HCT116 (cell line): Measurements from ENCODE around the gene MOB2.

Experiments used
- CEBPB ChIP-seq: IDR thresholded peaks from 2 replicates; pipeline ENCODE4 v1.6.1; 2012; ENCODE audit warnings: low read depth
- CTCF ChIP-seq, 3 experiments: fragments of 200-600 bp in 1 of 3; sonication (generic) in 1 of 3; IDR thresholded peaks in 2 of 3; conservative IDR thresholded peaks in 1 of 3; 2 replicates each; pipeline ENCODE4 v1.5.1; 2012 to 2017; ENCODE audit warnings: low read depth in 2 of 3, low read length in 2 of 3, antibody characterized with exemption in 1 of 3, borderline replicate concordance in 1 of 3, control low read depth in 1 of 3, mild to moderate bottlenecking in 1 of 3, mixed read lengths in 1 of 3, mixed run types in 1 of 3, moderate library complexity in 1 of 3; ENCODE audit not compliant: insufficient read depth in 1 of 3
- EZH2 ChIP-seq: fragments of 200-600 bp; sonication (generic); IDR thresholded peaks from 2 replicates; pipeline ENCODE4 v1.6.1; 2017; ENCODE audit warnings: antibody characterized with exemption, mixed run types
- EZH2phosphoT487 ChIP-seq: fragments of 200-600 bp; IDR thresholded peaks from 2 replicates; pipeline ENCODE4 v1.6.1; 2018; ENCODE audit warnings: antibody characterized with exemption, borderline replicate concordance
- POLR2A ChIP-seq: IDR thresholded peaks from 2 replicates; pipeline ENCODE4 v1.7.0; 2011; ENCODE audit warnings: borderline replicate concordance; ENCODE audit not compliant: insufficient read depth, insufficient read length; ENCODE audit errors: extremely low read depth
- RAD21 ChIP-seq: IDR thresholded peaks from 2 replicates; pipeline ENCODE4 v1.6.1; 2012; ENCODE audit warnings: low read depth, mild to moderate bottlenecking
- SIN3A ChIP-seq: IDR thresholded peaks from 2 replicates; pipeline ENCODE4 v1.6.1; 2012; ENCODE audit warnings: low read depth
- SRF ChIP-seq: IDR thresholded peaks from 2 replicates; pipeline ENCODE4 v1.6.1; 2012; ENCODE audit warnings: low read depth
- ZBTB33 ChIP-seq: IDR thresholded peaks from 2 replicates; pipeline ENCODE4 v1.6.1; 2011; ENCODE audit warnings: mild to moderate bottlenecking, low read length, moderate library complexity; ENCODE audit not compliant: insufficient replicate concordance; ENCODE audit errors: extremely low read depth

GRCh38 chr11:1486054-1486825 is at the start of gene MOB2:
- no peak for TF ChIP-seq CEBPB
- no peak for TF ChIP-seq CTCF (IDR thresholded peaks at IDR 0.05 in 2 of 3, conservative IDR thresholded peaks at IDR 0.05 in 1 of 3; ENCODE audit: borderline replicate concordance in 1 of 3, insufficient read depth in 1 of 3, low read depth in 2 of 3, low read length in 2 of 3)
- no peak for TF ChIP-seq EZH2phosphoT487
- TF ChIP-seq EZH2 = no peak
- TF ChIP-seq POLR2A = no peak
- TF ChIP-seq SRF = no peak
- no peak for TF ChIP-seq SIN3A
- TF ChIP-seq ZBTB33 = no peak
- TF ChIP-seq RAD21 = no peak
